Ureter (tissue), 1 donor: ENCODE data around the gene ZFP91. TPM values are rescaled to one million over a fixed set of nuclear protein-coding genes. Genes with fewer than 3 reads are reported as not detected.
"Not testable (repeated sequence)": the region's sequence is repeated elsewhere in the genome, so short reads cannot be mapped to it uniquely, and the experiment has no call there.

Source experiments
- DNase-seq: peaks from one replicate; pipeline ENCODE4 v3.0.0-alpha.2; 2020; ENCODE audit warnings: low spot score
- total RNA-seq: library from RNA; stranded (reverse); gene quantifications from one replicate; pipeline ENCODE4 v1.2.4, GENCODE V29; 2023
- donor health status: DM: yes; HTN: yes; CAD: no.

The ZFP91 gene
- 48.6 TPM for total RNA-seq

DNA sequence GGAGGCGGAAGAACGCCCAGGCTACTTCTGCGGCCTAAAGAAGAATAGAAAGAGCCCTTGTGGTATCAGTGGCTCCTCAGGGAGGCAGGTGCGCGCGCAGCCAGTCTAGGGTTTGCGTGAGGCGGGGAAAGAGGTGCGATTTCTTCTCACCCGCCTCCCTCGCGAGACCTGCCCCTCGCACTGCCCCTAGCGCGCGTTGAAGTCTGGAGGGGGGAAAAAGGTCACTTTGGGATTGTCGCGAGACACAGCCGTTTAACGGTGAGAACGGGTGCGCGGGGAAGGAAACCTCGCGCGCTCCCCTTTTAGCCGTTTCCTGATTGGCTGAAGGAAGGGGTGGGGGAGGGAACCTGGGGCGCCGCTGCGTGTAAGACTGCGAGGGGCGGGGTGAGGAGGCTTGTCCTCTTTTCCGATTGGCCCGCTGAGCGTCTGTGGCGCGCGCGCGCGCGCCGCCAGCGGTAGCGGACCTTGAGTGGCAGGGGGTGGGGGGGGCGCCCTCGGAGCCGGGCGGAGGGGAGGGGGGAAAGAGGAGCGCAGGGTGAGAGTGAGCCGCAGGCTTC lies at the start of gene ZFP91:
TSS of gene ZFP91 (plus strand) at position 429 of the 557 bp plus-strand sequence. CDS start 219 bp downstream, outside the sequence.
- peak; percentile 98 for DNase-seq

- no peak for DNase-seq
Observed at GRCh38 chr11:58530236-58530635, 48.6 kb upstream of the ZFP91 start.

GRCh38 chr11:58531865-58532341 lies 47.0 kb upstream of the ZFP91 start:
- DNase-seq = no peak

DNA sequence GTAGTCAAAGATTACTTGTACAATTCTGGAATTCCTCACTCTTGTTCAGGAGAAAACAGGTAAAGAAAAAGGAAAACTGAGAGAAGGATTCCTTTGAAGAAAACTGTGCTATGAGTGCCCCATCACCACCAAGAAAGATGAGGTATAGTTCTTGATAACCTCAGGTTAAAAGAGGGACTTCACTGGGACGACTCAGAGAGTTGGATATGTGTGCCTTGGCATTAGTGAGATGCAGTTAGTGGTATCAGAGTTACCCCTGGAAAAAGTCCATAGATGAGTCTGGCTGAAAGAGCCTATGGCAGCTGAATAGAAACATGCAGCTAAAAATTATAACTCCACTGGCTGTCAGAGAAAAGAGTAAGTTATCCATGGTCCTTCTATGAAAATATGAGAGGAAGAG lies 32.0 kb upstream of the ZFP91 start:
- DNase-seq = no peak

DNA sequence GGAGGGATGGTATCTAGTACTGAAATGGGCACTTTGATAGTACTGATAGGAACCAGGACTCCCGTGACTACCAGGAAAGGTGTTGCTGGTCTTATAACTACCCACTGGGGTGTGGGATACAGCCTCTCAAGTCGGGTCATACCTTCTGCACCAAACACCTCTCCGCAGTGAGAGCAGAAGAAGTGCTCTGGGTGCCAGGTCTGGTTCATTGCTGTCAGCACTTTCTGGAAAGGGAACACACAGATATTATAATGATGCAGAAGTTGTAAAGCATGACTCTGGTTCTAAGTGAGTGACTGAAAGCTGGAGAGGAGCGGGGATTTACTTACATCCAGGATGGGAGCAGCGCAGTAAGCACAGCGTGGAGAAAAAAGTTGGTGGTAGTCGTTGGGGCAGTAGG lies 29.2 kb upstream of the ZFP91 start:
- no peak for DNase-seq

GRCh38 chr11:58560842-58561241 lies 18.0 kb upstream of the ZFP91 start:
- DNase-seq = no peak

DNA sequence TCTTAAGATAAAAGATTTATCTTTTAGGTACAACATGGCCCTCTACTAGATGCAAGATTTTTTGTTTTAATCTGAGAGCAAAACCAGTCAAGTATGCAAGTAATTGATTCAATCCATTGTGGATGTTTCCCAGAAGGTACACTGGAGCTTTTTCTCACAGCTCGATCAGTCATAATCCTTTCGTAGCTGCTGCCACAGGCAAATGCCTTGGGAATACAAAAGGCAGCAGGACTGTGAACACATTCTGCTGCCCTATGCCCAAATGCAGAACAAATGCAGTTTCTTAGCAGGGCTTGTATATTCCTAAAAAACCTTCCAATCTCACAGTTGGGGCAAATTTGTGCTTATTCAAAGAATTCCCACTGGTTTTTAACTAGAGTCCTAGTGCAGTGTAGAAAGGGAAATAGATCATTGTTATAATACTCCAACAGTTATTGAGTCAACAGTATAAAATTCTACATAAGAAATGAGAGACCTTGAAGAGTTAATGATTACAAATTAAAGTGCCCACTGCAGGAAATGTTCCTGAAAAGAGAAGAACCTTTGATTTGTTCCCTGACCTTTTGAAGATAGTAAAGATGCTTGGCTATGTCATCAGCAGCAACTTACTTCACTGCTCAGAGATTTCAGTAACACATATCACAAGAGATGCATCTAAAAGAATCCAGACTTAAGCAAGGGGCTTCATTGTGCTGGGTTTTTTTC lies 17.3 kb upstream of the ZFP91 start:
- DNase-seq = no peak

DNA sequence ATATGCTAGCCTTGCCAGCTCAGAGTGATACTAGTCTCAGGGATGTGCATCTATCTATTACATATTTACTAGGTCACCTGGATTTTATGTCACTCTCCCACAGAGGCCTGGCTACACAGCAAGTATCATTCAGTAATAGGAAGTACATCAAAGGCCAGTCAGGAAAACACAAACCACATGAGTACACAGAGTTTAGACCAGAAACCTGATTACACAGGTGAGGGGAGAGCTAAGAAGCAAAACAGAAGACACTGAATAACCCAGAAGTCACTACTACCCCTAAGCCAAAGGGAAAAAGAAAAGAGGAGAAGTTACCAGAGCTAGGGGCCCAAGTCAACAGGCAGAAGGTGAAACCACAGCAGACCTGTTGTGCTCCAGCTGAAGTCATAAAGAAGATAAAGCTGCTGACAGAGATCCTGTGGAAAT lies 16.5 kb upstream of the ZFP91 start:
- no peak for DNase-seq

DNA sequence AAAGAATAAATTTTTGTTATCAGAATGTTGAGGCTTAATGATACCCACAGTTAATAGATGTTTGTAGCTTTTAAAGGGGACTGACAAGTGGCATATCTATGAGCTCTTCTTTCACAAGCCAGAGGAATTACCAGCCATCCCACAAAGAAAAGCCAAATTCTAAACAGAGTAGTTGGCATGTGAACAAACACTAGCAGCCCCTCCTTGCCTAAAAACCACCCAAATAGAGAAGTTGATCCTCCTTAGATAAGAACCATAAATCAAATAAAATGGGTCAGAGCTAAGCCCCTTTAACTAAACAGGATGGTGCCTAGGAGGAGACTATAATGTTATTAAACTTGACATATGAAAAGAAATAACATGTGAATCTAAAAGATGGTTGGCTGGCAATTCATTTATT lies 14.6 kb upstream of the ZFP91 start:
- DNase-seq = no peak

DNA sequence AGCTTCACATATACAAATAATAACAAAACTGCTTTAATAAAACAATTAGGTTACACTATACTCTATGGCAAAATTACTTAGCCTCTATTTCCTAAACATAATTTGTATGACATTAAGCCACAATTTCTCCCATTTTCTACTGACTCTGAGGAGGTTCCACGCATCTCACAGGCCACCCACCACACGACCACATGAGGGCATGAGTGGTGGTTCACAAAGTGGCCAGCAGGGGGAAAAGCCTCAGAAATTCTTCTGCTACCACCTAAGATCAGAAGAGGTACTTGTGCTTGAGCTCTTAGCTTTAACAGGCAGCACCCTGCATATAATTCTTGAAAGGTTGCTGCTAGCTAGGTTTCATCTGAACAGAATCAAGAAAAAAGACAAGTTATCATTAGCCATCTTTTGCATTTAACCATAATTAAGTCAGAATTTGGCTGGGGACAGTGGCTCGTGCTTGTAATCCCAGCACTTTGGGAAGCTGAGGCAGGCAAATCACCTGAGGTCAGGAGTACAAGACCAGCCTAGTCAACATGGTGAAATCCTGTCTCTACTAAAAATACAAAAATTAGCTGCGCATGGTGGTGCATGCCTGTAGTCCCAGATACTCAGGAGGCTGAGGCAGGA lies 10.9 kb upstream of the ZFP91 start:
- DNase-seq = no peak

DNA sequence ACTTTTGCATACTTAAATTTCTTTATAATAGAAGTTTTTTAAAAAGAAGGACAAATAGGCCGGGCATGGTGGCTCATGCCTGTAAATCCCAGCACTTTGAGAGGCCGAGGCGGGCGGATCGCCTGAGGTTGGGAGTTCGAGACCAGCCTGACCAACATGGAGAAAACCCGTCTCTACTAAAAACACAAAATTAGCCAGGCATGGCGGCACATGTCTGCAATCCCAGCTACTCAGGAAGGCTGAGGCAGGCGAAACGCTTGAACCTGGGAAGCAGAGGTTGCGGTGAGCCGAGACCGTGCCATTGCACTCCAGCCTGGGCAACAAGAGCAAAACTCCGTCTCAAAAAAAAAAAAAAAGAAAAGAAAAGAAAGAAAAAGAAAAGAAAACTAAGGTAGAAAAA lies 6.0 kb upstream of the ZFP91 start:
- DNase-seq = not testable (repeated sequence)

DNA sequence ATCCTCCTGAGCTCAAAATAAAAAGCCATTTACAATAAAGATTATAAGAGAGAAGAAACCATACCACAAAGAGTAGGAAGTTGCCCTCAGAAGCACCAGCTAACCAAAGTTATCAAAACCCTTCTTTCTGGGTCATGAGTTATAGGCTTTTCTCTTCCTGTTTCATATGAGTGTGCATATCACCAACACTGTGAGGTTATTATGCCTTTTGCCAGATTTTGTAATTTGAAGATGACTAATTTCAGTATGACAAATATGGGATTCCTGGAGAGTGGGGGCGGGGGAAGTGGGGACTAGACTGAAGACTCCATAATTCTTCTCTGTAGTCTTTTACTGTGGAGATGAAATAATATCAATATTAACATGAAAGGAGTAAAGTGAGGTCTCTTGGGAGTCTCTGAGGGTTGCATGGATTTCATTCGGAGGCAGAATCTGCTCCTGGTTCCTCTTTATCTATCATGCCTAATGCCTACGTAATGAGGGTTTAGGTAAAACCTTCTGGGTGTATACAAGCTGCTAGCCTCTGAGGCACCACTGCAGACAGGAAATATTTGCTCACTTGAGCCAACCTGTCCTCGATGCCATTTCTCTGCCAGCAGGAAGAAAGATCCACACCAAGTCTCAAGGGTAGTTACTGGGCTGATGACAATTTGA lies 5.3 kb upstream of the ZFP91 start:
- DNase-seq = no peak

- DNase-seq = no peak
Observed at GRCh38 chr11:58574881-58575280, 4.0 kb upstream of the ZFP91 start.

- DNase-seq = no peak
Observed at GRCh38 chr11:58575377-58576020, 3.4 kb upstream of the ZFP91 start, which contains the start of gene LPXN. TSS of gene LPXN (minus strand) at chr11:58575856. CDS start at chr11:58575772, 84 bp downstream.

DNA sequence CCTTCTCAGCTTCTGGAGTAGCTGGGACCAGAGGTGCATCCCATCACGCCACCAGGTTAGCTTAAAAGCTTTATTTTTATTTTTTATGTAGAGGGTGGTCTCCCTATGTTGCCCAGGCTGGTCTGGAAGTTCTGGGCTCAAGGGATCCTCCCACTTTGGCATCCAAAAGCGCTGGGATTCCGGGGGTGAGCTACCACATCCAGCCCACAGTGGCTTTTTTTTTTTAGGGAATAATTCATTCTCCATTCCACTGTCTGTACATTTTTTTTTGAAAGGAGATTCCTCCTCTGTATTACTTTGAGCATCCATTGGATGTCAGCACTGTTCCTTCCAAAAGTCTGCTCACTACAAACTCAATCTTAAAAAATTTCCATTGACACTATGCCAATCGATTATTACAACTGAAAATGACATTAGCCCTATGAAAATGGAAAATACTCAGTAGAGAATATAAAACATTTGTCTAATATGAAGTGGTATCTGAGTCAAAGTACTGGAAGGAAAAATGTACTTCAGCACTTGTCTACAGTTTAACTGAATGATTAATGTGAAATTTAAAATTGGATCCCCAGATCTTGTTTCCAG lies 1.9 kb upstream of the ZFP91 start:
- no peak for DNase-seq

DNA sequence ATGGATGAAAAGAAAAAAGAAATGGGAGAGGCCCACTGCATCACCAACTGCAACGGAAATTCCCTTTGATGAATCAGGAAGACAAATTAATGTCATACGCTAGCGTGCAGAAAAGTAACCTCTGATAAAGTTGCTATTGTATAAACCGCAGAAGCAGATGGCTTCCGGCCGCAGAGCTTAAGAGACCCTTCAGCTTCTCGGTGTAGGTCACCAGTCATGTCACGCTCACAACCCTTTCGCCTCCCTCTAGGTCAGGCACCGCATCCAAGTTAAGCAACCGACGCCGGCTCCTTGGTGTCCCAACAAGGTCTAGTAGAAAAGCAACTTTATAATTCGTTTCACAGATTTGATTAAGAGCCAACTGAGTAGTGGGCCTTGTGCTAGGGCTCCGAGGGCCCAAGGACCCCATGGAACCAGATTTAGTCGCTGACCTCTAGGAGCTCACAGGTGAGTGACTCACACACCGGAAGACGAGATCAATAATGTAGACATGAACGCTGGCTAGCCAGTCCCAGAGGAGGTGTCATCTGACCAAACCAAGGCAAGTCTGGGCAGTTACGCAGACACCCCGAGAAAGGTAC lies 1.2 kb upstream of the ZFP91 start:
- no peak for DNase-seq

DNA sequence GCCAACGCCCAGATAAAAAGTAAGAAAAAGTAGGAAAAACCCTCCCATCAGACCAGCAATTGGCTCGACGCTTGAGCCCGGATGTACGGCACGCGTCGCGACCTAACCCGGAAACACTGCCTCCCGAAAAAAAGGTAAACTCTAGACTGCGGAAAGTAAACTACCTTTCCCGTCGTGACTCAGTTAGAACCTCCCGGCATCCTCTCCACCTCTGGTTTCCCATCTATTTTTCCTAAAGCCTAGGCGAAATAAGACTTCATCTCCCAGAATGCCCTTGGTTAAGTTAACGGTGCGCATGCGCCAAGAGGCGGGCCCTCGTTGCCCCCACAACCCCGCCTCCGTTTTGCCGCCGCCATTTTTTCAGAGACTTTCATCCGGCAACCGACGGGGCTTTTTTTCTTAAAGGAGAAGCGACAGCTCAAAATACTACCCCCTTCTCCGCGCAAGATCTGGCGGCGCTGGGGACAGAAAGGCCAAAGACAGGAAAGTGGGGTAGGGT lies 678 bp upstream of the ZFP91 start:
- DNase-seq = peak; percentile 97

GRCh38 chr11:58579192-58580129 lies 598 bp downstream of the ZFP91 start:
- peak; percentile 95 for DNase-seq

DNA sequence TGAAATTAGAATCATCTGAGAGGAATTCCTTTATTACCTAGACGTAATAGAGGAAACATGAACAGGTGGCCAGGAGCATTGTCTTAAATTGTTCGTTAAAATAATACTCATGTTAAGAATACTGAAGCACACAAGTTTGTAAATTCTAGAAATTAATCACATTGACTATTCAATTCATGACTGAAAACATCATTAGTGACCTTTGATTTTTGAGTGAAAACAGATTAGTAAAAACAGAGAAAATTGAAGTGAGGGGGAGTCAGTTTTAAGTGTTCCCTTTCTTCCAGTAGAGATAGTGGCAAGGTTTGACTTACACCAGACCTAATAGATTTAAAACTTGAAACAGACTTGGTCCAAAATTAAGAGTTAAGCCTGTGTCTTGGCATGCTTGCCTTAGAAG lies 1.4 kb downstream of the ZFP91 start:
- no peak for DNase-seq

DNA sequence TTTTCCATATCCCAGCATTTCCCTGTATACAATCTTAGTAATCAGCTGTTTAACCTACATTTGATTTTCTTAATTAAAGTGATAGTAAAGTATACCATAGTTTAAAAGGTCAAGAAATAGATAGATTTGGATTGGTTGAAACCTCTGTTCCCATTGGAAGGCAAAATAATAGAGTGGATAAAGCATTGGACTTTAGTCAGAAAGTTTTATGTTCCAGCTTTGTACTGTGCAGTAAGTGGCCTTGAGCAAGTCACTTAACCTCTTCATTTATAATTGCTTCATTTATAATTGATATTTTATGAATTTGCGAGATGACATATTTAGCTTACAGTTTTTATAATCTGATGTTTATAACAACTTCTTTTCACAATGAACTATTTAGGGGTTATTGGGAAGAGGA lies 3.6 kb downstream of the ZFP91 start:
- no peak for DNase-seq
